Tibial artery (tissue), 4 donors: Measurements from ENCODE around the gene C13orf46.

Experiments
- DNase-seq, 2 donors: peaks; one replicate each; pipeline ENCODE4 v3.0.0-alpha.2; 2019
- H3K27ac ChIP-seq, 2 donors: fragments of 200-600 bp; sonication (generic) in 1 of 2; 1 replicate in 1 of 2; 2 replicates in 1 of 2; pipeline ENCODE4 v1.5.1; 2018 to 2019; ENCODE audit warnings: mild to moderate bottlenecking in 1 of 2
- H3K27me3 ChIP-seq, 2 donors: fragments of 200-600 bp; sonication (generic) in 1 of 2; one replicate each; pipeline versions ENCODE4 v1.5.1 to v1.6.0; 2016 to 2019
- H3K36me3 ChIP-seq, 3 donors: fragments of 200-600 bp; sonication (generic) in 2 of 3; one replicate each; pipeline ENCODE4 v1.5.1; 2016 to 2019; ENCODE audit warnings: mild to moderate bottlenecking in 2 of 3
- H3K4me1 ChIP-seq, 4 donors: fragments of 200-600 bp; sonication (generic) in 2 of 4; 1 replicate in 3 of 4; 2 replicates in 1 of 4; pipeline ENCODE4 v1.5.1; 2016 to 2019
- H3K4me3 ChIP-seq, 2 donors: fragments of 200-600 bp; sonication (generic) in 1 of 2; 1 replicate in 1 of 2; 2 replicates in 1 of 2; pipeline ENCODE4 v1.5.1; 2018 to 2019; ENCODE audit warnings: mild to moderate bottlenecking in 2 of 2
- H3K9me3 ChIP-seq, 3 donors: fragments of 200-600 bp; sonication (generic) in 1 of 3; one replicate each; pipeline ENCODE4 v1.5.1; 2016 to 2019
- intact Hi-C: fragments of 100-400 bp; cut with DNase I; formaldehyde crosslinking; loops from one replicate; pipeline ENCODE4 v1.15.0; 2023; ENCODE audit warnings: low total_unique reads
- TF ChIP-seq, protein P1 (sequence below), 2 experiments: fragments of 200-600 bp in 1 of 2; fragments of 450-650 bp in 1 of 2; IDR thresholded peaks; one replicate each; pipeline ENCODE4 v1.5.1; 2017 to 2019; ENCODE audit warnings: antibody characterized with exemption in 2 of 2, mild to moderate bottlenecking in 1 of 2, moderate library complexity in 1 of 2

The C13orf46 gene

GRCh38 chr13:113982296-113982661, 8.4 kb upstream of the C13orf46 start:
- H3K4me1 ChIP-seq, result peaks cover 0 to 3% (median under 1%) of the 10 kb centered on the region in 4 donors
- peak; percentile 9 to 59 for DNase-seq
- H3K9me3 ChIP-seq, result no peaks in the 10 kb centered on the region
- H3K27me3 ChIP-seq, result no peaks in the 10 kb centered on the region
- TF ChIP-seq, protein P1, sequence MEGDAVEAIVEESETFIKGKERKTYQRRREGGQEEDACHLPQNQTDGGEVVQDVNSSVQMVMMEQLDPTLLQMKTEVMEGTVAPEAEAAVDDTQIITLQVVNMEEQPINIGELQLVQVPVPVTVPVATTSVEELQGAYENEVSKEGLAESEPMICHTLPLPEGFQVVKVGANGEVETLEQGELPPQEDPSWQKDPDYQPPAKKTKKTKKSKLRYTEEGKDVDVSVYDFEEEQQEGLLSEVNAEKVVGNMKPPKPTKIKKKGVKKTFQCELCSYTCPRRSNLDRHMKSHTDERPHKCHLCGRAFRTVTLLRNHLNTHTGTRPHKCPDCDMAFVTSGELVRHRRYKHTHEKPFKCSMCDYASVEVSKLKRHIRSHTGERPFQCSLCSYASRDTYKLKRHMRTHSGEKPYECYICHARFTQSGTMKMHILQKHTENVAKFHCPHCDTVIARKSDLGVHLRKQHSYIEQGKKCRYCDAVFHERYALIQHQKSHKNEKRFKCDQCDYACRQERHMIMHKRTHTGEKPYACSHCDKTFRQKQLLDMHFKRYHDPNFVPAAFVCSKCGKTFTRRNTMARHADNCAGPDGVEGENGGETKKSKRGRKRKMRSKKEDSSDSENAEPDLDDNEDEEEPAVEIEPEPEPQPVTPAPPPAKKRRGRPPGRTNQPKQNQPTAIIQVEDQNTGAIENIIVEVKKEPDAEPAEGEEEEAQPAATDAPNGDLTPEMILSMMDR (IDR thresholded peaks at IDR 0.05), result no peak
- no peak overlapping the region for H3K27ac ChIP-seq
- H3K36me3 ChIP-seq, result peaks cover 20 to 55% (median 50%) of the 10 kb centered on the region in 3 donors
- no peak overlapping the region for H3K4me3 ChIP-seq
- intact Hi-C loops, result no loop called here

DNA sequence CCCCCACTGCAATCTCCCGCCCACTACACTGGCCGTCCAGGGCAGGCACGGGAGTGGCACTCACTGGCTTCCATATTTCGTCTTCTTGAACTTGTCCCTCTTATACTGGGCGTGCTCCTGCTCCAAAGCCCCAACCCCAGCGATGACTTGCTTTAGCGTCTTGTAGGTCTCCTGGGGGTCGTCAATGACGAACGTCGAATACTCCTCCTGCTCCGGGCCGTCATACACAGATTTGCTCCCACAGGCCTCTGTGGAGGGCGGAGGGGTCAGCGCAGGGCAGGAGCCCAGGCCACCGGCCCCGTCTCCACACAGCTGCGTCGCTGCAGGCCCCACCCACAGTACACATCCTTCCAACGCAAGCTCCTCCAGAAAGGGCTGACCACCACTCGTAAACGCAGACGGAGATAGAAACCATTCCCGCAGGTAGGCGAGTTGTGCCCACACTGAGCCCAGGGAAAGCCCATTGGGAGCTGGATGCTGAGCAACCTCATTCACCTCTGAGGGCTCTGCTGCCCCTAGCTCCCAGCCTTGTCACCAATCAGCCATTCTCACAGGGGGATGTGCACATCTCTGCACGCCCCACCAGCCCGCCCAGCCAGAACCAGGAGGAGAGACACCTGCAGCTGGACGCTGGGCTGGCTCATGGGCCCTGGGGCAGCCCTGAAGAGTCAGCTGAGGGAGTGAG, 7.9 kb upstream of the C13orf46 start:
- intact Hi-C loops, result no loop called here
- TF ChIP-seq, protein P1 (IDR thresholded peaks at IDR 0.05), result no peak
- no peak overlapping the region for H3K27ac ChIP-seq

DNA sequence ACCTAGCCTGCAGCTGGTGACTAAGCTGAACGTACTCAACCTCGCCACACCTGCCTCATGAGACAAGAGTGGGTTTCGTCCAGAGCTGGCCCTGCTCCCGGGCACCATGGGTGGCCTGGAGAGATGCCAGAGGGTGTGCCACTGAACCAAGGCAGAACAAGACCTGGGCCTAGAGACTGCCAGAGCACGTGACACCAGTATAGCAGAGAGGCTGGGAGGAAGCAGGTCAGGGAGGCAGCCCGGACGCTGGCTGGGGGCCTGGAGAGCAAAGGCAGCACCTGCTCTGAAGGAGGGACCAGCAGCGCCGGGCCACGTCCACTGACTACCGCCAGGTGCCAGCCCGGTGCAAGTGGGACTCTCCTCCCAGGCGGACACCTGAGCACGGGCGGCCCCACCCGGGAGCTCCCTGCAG, 7.3 kb upstream of the C13orf46 start:
- H3K9me3 ChIP-seq, result no peaks in the 10 kb centered on the region
- TF ChIP-seq, protein P1 (IDR thresholded peaks at IDR 0.05), result no peak
- peaks cover 0 to 13% (median 8%) of the 10 kb centered on the region in 4 donors for H3K4me1 ChIP-seq
- intact Hi-C loops, result no loop called here
- H3K27ac ChIP-seq, result no peak overlapping the region
- H3K4me3 ChIP-seq, result no peak overlapping the region
- H3K27me3 ChIP-seq, result no peaks in the 10 kb centered on the region
- DNase-seq, result peak in 1 of 2 donors; percentile 70
- H3K36me3 ChIP-seq, result peaks cover 20 to 57% (median 52%) of the 10 kb centered on the region in 3 donors

More for the DNA sequence above, 7.9 kb upstream of the C13orf46 start:
- Histone ChIP-seq H3K4me3 (no peak overlapping the region), H3K4me1 (peaks cover 0 to 8% (median 5%) of the 10 kb centered on the region in 4 donors), H3K9me3 (no peaks in the 10 kb centered on the region), H3K36me3 (peaks cover 20 to 57% (median 52%) of the 10 kb centered on the region in 3 donors), H3K27me3 (no peaks in the 10 kb centered on the region)
- peak; percentile 11 to 59 for DNase-seq

- H3K4me1 ChIP-seq, result peaks cover 0 to 13% (median 8%) of the 10 kb centered on the region in 4 donors
- no peak overlapping the region for H3K27ac ChIP-seq
- no peaks in the 10 kb centered on the region for H3K9me3 ChIP-seq
- TF ChIP-seq, protein P1 (IDR thresholded peaks at IDR 0.05), result no peak
- peaks cover 20 to 60% (median 54%) of the 10 kb centered on the region in 3 donors for H3K36me3 ChIP-seq
- intact Hi-C loops, result no loop called here
- H3K4me3 ChIP-seq, result no peak overlapping the region
- DNase-seq, result peak in 1 of 2 donors; percentile 44
- no peaks in the 10 kb centered on the region for H3K27me3 ChIP-seq
These were observed 6.7 kb upstream of the C13orf46 start for GRCh38 chr13:113980489-113981064.

- TF ChIP-seq, protein P1 (IDR thresholded peaks at IDR 0.05), result no peak
- peak in 1 of 2 donors; percentile 48 for DNase-seq
- H3K4me1 ChIP-seq, result peaks cover 0 to 13% (median 8%) of the 10 kb centered on the region in 4 donors
- no peaks in the 10 kb centered on the region for H3K9me3 ChIP-seq
- intact Hi-C loops, result no loop called here
- no peaks in the 10 kb centered on the region for H3K27me3 ChIP-seq
- peaks cover 20 to 67% (median 61%) of the 10 kb centered on the region in 3 donors for H3K36me3 ChIP-seq
- no peak overlapping the region for H3K4me3 ChIP-seq
- H3K27ac ChIP-seq, result no peak overlapping the region
These were observed 6.1 kb upstream of the C13orf46 start for GRCh38 chr13:113979791-113980471.
